Thymus (tissue), 11 donors: Measurements from ENCODE around the gene PTPRJ. TPM values are rescaled to one million over a fixed set of nuclear protein-coding genes. Genes with fewer than 3 reads are reported as not detected.

Source experiments
- DNase-seq, 9 donors: peaks; one replicate each; pipeline ENCODE4 v3.0.0-alpha.2; 2013; ENCODE audit warnings: low spot score in 9 of 9, low read depth in 6 of 9, missing footprints in 1 of 9
- H3K27ac ChIP-seq, 2 donors: one replicate each; pipeline ENCODE4 v1.5.1; 2013; ENCODE audit warnings: control low read depth in 1 of 2, low read depth in 1 of 2, low read length in 1 of 2, mild to moderate bottlenecking in 1 of 2, moderate library complexity in 1 of 2
- H3K27me3 ChIP-seq, 2 donors: one replicate each; pipeline ENCODE4 v1.5.1; 2013; ENCODE audit warnings: low read length in 1 of 2; ENCODE audit not compliant: control insufficient read depth in 2 of 2, insufficient read depth in 1 of 2
- H3K36me3 ChIP-seq, 2 donors: one replicate each; pipeline ENCODE4 v1.5.1; 2013; ENCODE audit warnings: low read length in 1 of 2, mild to moderate bottlenecking in 1 of 2, moderate library complexity in 1 of 2; ENCODE audit not compliant: control insufficient read depth in 2 of 2, insufficient read depth in 2 of 2
- H3K4me1 ChIP-seq, 2 donors: one replicate each; pipeline ENCODE4 v1.5.1; 2013; ENCODE audit warnings: low read length in 2 of 2; ENCODE audit not compliant: control insufficient read depth in 2 of 2, insufficient read depth in 2 of 2
- H3K4me3 ChIP-seq, 2 donors: one replicate each; pipeline ENCODE4 v1.5.1; 2013; ENCODE audit warnings: low read length in 2 of 2, control low read depth in 1 of 2, mild to moderate bottlenecking in 1 of 2
- H3K9me3 ChIP-seq, 2 donors: one replicate each; pipeline ENCODE4 v1.5.1; 2013; ENCODE audit warnings: low read length in 1 of 2, mild to moderate bottlenecking in 1 of 2; ENCODE audit not compliant: control insufficient read depth in 2 of 2, insufficient read depth in 1 of 2
- WGBS: extraction: QIAGEN DNeasy Blood & Tissue Kit; methylation state at CpG from one replicate; pipeline ENCODE4 v1.1.7; 2013; 5-methylcytosine and 5-hydroxymethylcytosine counted together
- polyA plus RNA-seq: library from polyadenylated mRNA; stranded (reverse); fragments of 200-250 nt; gene quantifications from one replicate; pipeline ENCODE4 v1.2.3, GENCODE V29; 2013
- total RNA-seq: library from RNA; stranded (reverse); fragments of 120-200 nt; gene quantifications from one replicate; pipeline ENCODE4 v1.2.4, GENCODE V29; 2013
- donor health status: healthy.

PTPRJ gene
- total and polyA plus RNA-seq, 2 donors: 4.4 to 7.5 TPM

- Histone ChIP-seq H3K36me3 (no peaks in the 10 kb centered on the region), H3K27ac (no peak overlapping the region), H3K9me3 (no peaks in the 10 kb centered on the region), H3K4me1 (peaks cover 0 to 8% of the 10 kb centered on the region in 2 donors), H3K4me3 (no peak overlapping the region), H3K27me3 (no peaks in the 10 kb centered on the region)
- DNase-seq: no peak
- 96% methylated on average over 6 of the region's 6 CpGs for WGBS
These were observed 116.5 kb downstream of the PTPRJ start for GRCh38 chr11:48096588-48097525.

DNA sequence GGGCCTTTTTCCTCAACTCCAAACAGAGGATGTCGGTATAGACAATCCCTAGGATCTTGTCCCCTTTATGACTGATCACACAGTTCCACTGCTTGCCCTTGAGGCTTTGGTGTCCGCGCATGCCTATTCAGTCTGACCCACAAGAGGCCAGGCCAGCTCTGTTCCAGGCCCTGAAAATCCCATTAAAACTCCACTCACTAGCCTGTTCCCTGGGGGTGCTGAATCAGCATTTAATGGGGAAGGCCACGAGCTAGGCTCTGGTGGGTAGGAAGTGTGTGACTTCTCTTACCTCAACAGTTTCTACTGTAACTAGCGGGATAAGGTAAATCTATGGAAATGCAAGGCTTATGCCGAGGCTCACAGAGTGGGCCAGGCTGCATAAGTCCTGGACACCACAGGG, 117.7 kb downstream of the PTPRJ start:
- DNase-seq: no peak
- peaks cover 0 to 8% of the 10 kb centered on the region in 2 donors for H3K4me1 ChIP-seq
- no peak overlapping the region for H3K27ac ChIP-seq
- H3K36me3 ChIP-seq: no peaks in the 10 kb centered on the region
- WGBS: 86% methylated on average over 6 of the region's 6 CpGs
- H3K9me3 ChIP-seq: no peaks in the 10 kb centered on the region
- no peak overlapping the region for H3K4me3 ChIP-seq
- H3K27me3 ChIP-seq: no peaks in the 10 kb centered on the region

GRCh38 chr11:48099916-48100446, 119.6 kb downstream of the PTPRJ start:
- no peaks in the 10 kb centered on the region for H3K36me3 ChIP-seq
- H3K4me3 ChIP-seq: no peak overlapping the region
- H3K4me1 ChIP-seq: peaks cover 0 to 8% of the 10 kb centered on the region in 2 donors
- H3K27me3 ChIP-seq: no peaks in the 10 kb centered on the region
- H3K27ac ChIP-seq: no peak overlapping the region
- no peaks in the 10 kb centered on the region for H3K9me3 ChIP-seq
- WGBS: 95% methylated on average over 6 of the region's 6 CpGs
- DNase-seq: no peak

DNA sequence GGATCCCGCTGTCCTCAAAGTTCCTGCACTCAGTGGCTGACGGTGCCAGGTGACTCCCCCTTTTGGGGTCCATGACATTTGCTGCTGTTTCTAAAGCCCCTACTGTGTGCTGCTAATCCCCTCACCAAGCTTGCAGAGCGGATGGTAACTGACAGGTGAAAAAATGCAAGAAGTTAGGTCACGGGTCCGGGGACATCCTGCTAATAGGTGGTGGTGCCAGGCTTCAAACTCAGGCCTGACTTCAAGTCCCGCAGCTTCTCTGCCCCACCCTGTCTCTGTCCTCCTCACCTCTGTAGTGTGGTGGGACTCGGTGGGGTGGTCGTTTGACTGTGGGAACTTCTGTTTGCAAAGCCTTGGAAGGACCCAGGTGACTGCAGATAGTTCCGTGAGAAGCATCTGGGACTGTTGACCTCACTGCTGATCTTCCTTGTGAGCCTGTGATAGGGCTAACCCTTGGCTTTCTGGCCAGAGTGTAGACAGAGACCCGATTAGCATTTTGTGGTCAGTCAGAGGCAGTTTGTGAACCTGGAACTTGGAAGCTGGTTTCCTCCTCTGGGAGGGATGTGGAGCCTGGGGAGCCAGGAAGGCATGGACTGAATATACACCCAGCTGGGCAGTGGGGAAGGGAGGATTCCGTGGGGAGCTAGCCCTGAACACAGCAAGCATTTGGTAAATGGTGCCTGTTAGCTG, 120.8 kb downstream of the PTPRJ start:
- no peaks in the 10 kb centered on the region for H3K36me3 ChIP-seq
- 96% methylated on average over 11 of the region's 11 CpGs for WGBS
- H3K4me3 ChIP-seq: no peak overlapping the region
- no peaks in the 10 kb centered on the region for H3K27me3 ChIP-seq
- H3K27ac ChIP-seq: no peak overlapping the region
- peaks cover 0 to 8% of the 10 kb centered on the region in 2 donors for H3K4me1 ChIP-seq
- no peaks in the 10 kb centered on the region for H3K9me3 ChIP-seq
- no peak for DNase-seq

DNA sequence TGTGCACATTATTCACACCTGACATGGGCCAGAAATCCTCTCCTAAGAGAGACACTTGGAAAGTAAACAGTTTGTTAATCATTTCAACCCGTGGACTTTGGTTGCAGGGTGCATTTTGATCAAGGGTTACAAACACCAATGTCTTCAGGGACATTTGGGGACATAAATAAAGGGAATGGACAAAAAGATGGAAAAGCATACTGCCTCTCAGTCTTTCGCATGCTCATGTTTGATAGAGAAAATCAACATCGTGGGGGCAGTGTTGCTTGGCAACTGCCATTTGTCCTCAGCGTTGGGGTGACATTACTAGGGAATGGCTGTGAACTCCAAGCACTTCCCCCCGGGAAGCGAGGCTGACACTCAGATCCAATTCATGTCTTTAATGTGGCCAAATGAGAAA, 121.6 kb downstream of the PTPRJ start:
- H3K4me3 ChIP-seq: no peak overlapping the region
- H3K27ac ChIP-seq: no peak overlapping the region
- H3K27me3 ChIP-seq: no peaks in the 10 kb centered on the region
- no peaks in the 10 kb centered on the region for H3K36me3 ChIP-seq
- peaks cover 0 to 4% of the 10 kb centered on the region in 2 donors for H3K4me1 ChIP-seq
- no peak for DNase-seq
- no peaks in the 10 kb centered on the region for H3K9me3 ChIP-seq
- WGBS: 94% methylated on average over 6 of the region's 6 CpGs

DNA sequence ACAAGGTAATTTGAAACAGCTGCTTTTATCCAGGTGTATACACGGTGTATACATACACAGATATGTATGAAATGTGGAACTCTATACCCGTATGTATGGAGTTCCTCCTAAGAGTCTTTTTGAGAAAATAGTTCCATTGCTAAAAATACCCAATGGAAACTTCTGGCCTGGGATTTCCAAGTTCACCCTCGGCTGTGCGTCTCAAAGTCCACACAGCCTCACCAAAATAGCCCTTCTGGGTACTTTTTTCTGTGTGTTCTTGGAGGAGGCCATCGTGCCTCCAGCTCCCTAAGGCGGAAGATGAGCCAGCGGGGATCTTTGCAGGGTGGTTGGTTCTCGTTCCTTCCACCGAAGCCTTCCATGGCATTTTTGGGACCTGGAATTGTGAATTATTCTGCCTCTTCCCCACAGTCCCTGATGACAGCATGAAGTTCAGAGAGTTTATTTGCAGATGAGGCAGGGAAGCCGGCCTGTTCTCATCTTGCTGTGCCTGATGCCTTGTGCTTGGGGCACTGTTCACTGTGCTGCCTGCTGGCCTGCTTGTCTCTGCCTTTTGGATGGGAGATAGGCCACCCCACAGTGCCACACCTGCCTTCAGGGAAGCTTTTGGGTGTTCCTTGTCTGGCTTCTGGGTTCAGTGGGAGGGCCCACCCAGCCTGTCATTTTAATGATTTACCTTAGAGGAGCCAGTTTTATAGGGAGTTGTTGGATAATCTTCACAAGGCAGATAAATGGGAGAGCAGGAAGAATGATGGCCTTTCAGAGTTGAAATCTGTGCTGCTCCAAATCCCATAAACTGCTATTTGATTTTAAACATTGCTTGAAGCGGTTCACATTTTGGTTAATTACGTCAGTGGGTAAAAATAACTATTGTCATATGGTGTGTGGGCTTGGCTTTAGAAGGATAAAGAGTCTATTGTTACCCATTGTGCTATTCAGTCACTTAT, 123.5 kb downstream of the PTPRJ start:
- WGBS: 91% methylated on average over 12 of the region's 12 CpGs
- no peaks in the 10 kb centered on the region for H3K9me3 ChIP-seq
- no peak overlapping the region for H3K4me3 ChIP-seq
- no peaks in the 10 kb centered on the region for H3K27me3 ChIP-seq
- H3K4me1 ChIP-seq: peaks cover 0 to 8% of the 10 kb centered on the region in 2 donors
- H3K36me3 ChIP-seq: no peaks in the 10 kb centered on the region
- H3K27ac ChIP-seq: peak overlapping the region in 1 of 2 donors; percentile 30
- no peak for DNase-seq

- Histone ChIP-seq H3K4me1 (peaks cover 2 to 15% of the 10 kb centered on the region in 2 donors), H3K4me3 (no peak overlapping the region), H3K27me3 (no peaks in the 10 kb centered on the region), H3K36me3 (no peaks in the 10 kb centered on the region), H3K27ac (no peak overlapping the region), H3K9me3 (no peaks in the 10 kb centered on the region)
- 97% methylated on average over 3 of the region's 3 CpGs for WGBS
- DNase-seq: no peak
These were observed 124.2 kb downstream of the PTPRJ start for GRCh38 chr11:48104568-48104924.

DNA sequence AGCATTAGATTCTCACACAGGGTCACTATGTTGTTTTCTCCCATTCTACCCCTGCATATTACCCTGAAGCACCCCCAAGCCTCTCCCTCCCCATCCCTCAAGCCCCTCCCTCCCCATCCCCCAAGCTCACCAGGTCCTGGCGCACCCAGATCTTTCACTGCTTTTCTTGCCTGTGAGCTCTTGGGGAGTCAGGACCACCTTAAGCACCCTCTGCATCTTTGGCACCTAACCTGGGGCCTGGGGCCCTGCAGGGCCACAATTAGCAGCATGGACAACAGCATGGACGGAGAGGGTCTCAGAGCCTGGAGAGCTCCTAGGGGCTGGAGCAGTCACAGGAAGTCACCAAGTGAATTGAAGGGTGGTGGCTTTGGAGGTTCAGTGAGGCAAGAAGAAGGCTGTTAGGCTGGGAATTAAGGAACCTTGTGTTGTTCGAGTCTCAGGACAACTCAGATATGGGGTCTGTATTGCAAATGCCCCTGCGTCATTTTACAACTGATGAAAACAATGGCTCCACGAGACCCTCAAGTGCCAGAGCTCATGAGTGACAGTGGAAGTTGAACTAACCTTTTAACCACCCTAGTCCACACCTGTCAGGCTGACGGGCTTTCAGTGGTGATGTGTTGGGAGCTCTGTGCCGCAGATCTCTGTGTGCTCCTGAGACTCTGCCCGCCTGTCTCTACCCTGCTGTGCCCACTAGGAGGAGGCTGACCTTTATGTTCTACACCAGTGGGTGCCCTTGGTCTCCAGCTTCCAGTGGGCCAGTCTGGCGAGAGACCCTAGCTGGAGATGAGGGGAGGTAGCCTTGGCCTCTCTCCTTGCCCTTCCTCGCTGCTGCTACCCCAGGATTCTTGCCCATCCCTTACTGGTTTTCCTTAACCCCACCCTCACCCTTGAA, 125.0 kb downstream of the PTPRJ start:
- peaks cover 4 to 21% of the 10 kb centered on the region in 2 donors for H3K4me1 ChIP-seq
- H3K9me3 ChIP-seq: no peaks in the 10 kb centered on the region
- H3K4me3 ChIP-seq: no peak overlapping the region
- no peaks in the 10 kb centered on the region for H3K36me3 ChIP-seq
- DNase-seq: no peak
- H3K27ac ChIP-seq: peak overlapping the region in 1 of 2 donors; percentile 26
- 96% methylated on average over 10 of the region's 10 CpGs for WGBS
- H3K27me3 ChIP-seq: no peaks in the 10 kb centered on the region
